Measurements from ENCODE around the gene MCC.

DNA sequence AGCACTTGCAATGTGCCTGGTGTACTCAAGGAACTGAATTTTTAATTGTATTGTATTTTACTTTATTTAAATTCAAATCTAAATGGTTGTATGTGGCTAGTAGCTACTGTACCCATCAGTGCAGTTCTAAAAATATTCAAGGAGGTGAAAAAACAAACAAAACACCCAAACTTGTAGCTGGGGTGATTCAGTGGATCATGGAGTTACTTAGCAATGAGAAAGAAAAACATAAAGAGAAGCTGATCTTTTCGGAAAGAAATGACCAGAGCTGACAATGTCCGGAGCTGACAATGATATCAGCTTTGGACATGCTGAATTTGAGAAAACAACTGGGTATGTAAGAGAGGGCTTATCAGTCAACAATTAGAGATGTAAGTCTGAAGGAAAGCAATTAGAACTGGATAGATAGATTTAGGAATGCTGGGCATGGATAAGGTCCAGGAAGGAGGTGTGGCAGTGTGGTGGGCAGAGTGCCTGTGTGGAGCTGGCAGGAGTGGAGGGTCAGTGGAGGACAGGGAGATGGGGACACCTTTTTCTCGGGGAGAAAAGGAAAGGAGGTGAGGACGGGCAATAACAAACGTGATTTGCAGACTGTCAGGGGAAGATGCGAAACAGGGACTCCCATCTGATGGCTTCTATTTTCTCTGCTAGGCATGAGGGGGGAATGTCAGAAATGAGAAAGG lies 398.5 kb downstream of the MCC start:
- TF ChIP-seq CTCF (IDR thresholded peaks at IDR 0.05) (no peak), POLR2A (IDR thresholded peaks at IDR 0.05) (no peak)
